ENCODE measurements around the gene ANKRD37.

Gene ANKRD37

DNA sequence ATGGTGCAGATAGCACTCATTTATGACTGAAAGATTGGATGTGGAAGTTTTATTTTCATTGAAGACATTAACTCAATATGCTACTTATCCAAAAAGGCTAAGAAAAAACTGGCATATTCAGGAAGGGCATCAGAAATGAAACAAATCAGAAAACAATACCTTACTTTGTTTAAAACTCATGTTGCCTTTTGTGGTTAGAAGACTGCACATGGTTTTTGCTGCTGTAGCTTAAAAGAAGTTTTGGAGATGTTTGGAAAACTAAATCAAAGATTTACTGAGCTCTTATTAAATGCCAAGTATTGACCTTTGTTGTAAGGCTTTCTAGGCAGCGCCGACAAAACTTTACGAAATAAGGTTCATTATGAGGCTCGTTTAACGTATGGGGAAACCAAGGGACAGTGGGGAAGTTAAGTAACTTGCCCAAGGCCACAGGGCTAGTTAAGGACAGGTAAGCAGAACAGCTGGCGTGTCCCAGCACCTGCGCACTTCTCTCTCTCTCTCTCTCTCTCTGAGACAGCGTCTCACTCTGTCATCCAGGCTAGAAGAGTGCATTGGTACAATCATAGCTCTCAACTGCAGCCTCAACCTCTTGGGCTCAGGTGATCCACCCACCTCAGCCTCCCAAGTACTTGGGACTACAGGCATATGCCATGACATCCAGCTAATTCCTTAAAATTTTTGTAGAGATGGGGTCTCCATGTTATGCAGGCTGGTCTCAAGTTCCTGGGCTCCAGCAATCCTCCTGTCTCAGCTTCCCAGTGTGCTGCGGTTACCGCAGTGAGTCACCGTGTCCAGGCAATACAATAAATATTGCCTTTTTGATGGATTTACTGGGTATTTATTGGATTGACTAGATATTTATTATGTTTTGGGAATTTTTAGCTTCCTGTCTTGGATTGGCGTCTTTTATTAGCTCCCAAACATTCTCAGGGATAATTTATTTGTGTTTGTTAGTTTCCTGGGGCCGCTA lies 17.0 kb upstream of the ANKRD37 start:
- Histone ChIP-seq H3K9me3 (ENCODE audit: insufficient read depth, low read length, severe bottlenecking) (no peaks in the 10 kb centered on the region), H3K36me3 (ENCODE audit: insufficient read depth, low read length) (no peaks in the 10 kb centered on the region), H3K27me3 (ENCODE audit: insufficient read depth, low read length, poor library complexity) (peaks cover 3% of the 10 kb centered on the region), H4K20me1 (ENCODE audit: insufficient read depth, low read length) (no peaks in the 10 kb centered on the region), H3K4me3 (ENCODE audit: low read depth in 1 of 2, low read length in 2 of 2) (no peak overlapping the region), H2AFZ (ENCODE audit: low read depth, low read length) (no peak overlapping the region), H3K9ac (ENCODE audit: low read depth, low read length) (no peak overlapping the region), H3K4me1 (ENCODE audit: insufficient read depth, low read length) (no peaks in the 10 kb centered on the region), H3K4me2 (ENCODE audit: insufficient read depth, low read length) (no peak overlapping the region), H3K79me2 (ENCODE audit: insufficient read depth, low read length) (no peaks in the 10 kb centered on the region), H3K27ac (ENCODE audit: low read length) (no peak overlapping the region)
- ATAC-seq (ENCODE audit: insufficient read depth, low read depth), result no peak
- TF ChIP-seq, protein P1, sequence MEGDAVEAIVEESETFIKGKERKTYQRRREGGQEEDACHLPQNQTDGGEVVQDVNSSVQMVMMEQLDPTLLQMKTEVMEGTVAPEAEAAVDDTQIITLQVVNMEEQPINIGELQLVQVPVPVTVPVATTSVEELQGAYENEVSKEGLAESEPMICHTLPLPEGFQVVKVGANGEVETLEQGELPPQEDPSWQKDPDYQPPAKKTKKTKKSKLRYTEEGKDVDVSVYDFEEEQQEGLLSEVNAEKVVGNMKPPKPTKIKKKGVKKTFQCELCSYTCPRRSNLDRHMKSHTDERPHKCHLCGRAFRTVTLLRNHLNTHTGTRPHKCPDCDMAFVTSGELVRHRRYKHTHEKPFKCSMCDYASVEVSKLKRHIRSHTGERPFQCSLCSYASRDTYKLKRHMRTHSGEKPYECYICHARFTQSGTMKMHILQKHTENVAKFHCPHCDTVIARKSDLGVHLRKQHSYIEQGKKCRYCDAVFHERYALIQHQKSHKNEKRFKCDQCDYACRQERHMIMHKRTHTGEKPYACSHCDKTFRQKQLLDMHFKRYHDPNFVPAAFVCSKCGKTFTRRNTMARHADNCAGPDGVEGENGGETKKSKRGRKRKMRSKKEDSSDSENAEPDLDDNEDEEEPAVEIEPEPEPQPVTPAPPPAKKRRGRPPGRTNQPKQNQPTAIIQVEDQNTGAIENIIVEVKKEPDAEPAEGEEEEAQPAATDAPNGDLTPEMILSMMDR (IDR thresholded peaks at IDR 0.05; ENCODE audit: borderline replicate concordance, extremely low read depth, low read length, poor library complexity, severe bottlenecking), result no peak
- TF ChIP-seq EZH2 (IDR thresholded peaks at IDR 0.05; ENCODE audit: borderline replicate concordance, low read depth, low read length, severe bottlenecking), result no peak
- no peak for DNase-seq

DNA sequence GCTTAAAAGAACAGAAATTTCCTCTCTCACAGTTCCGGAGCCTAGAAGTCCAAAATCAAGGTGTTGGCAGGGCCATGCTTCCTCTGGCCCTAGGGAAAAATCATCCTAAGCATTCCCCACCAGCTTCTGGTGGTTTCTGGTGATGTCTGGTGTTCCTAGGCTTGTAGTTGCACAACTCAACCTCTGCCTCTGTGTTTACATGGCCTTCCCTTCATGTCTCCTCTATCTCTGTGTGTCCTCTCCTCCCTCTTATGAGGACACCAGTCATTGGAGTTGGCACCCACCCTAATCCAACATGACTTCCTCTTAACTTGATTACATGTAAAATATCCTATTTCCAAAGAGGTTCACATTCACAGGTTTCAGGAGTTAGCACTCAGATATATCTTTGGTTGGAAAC lies 16.3 kb upstream of the ANKRD37 start:
- TF ChIP-seq, protein P1 (IDR thresholded peaks at IDR 0.05; ENCODE audit: borderline replicate concordance, extremely low read depth, low read length, poor library complexity, severe bottlenecking), result no peak
- TF ChIP-seq EZH2 (IDR thresholded peaks at IDR 0.05; ENCODE audit: borderline replicate concordance, low read depth, low read length, severe bottlenecking), result no peak
- H3K9me3 ChIP-seq (ENCODE audit: insufficient read depth, low read length, severe bottlenecking), result no peaks in the 10 kb centered on the region
- no peaks in the 10 kb centered on the region for H3K79me2 ChIP-seq (ENCODE audit: insufficient read depth, low read length)
- H3K27me3 ChIP-seq (ENCODE audit: insufficient read depth, low read length, poor library complexity), result peaks cover 3% of the 10 kb centered on the region
- no peak for ATAC-seq (ENCODE audit: insufficient read depth, low read depth)
- H4K20me1 ChIP-seq (ENCODE audit: insufficient read depth, low read length), result no peaks in the 10 kb centered on the region
- no peak overlapping the region for H3K4me3 ChIP-seq (ENCODE audit: low read depth in 1 of 2, low read length in 2 of 2)
- H2AFZ ChIP-seq (ENCODE audit: low read depth, low read length), result no peak overlapping the region
- no peaks in the 10 kb centered on the region for H3K36me3 ChIP-seq (ENCODE audit: insufficient read depth, low read length)
- no peak overlapping the region for H3K4me2 ChIP-seq (ENCODE audit: insufficient read depth, low read length)
- no peak overlapping the region for H3K27ac ChIP-seq (ENCODE audit: low read length)
- no peaks in the 10 kb centered on the region for H3K4me1 ChIP-seq (ENCODE audit: insufficient read depth, low read length)
- DNase-seq, result no peak
- H3K9ac ChIP-seq (ENCODE audit: low read depth, low read length), result no peak overlapping the region

DNA sequence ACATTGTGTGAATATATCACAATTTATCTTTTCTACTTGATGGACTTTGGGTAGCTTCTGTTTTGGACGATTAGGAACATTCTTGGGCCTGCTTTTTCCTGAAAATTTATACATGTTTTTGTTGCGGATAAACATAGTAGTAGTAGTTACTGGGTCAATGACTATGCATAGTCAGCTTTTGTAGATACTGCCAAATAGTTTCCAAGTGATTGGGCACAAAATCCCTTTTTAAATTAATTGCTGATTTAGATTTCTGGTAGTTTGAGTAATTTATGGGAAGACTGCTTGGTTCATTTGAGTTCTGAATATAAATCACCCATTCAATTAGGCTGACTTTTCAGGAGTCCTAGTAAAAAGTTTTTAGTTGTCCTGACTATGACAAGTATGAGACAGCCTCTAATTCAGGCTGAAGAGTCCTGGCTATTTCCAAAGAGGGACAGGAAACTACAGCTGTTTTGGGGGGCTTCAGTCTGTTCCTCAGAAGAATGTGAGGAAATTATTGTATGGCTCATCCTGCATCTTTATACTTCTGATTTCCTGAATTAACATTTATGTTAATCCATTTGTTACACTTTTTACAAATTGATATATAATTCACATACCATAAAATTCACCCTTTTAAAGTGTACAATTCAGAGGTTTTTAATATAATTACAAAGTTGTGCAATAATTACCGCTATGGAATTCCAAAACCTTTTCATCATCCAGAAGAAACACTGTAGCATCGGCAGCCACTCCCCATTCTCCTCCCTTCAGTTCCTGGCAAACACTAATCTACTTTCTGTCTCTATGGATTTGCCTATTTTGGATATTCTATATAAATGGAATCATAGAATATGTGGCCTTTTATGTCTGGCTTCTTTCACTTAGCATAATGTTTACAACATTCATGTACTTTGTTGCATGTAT lies 15.1 kb upstream of the ANKRD37 start:
- H2AFZ ChIP-seq (ENCODE audit: low read depth, low read length), result no peak overlapping the region
- H3K4me3 ChIP-seq (ENCODE audit: low read depth in 1 of 2, low read length in 2 of 2), result no peak overlapping the region
- H3K9me3 ChIP-seq (ENCODE audit: insufficient read depth, low read length, severe bottlenecking), result no peaks in the 10 kb centered on the region
- peaks cover 3% of the 10 kb centered on the region for H3K27me3 ChIP-seq (ENCODE audit: insufficient read depth, low read length, poor library complexity)
- H3K27ac ChIP-seq (ENCODE audit: low read length), result no peak overlapping the region
- ATAC-seq (ENCODE audit: insufficient read depth, low read depth), result no peak
- H3K4me2 ChIP-seq (ENCODE audit: insufficient read depth, low read length), result no peak overlapping the region
- no peaks in the 10 kb centered on the region for H3K4me1 ChIP-seq (ENCODE audit: insufficient read depth, low read length)
- no peak for DNase-seq
- H3K9ac ChIP-seq (ENCODE audit: low read depth, low read length), result no peak overlapping the region
- no peaks in the 10 kb centered on the region for H3K36me3 ChIP-seq (ENCODE audit: insufficient read depth, low read length)
- TF ChIP-seq, protein P1 (IDR thresholded peaks at IDR 0.05; ENCODE audit: borderline replicate concordance, extremely low read depth, low read length, poor library complexity, severe bottlenecking), result no peak
- TF ChIP-seq EZH2 (IDR thresholded peaks at IDR 0.05; ENCODE audit: borderline replicate concordance, low read depth, low read length, severe bottlenecking), result no peak
- no peaks in the 10 kb centered on the region for H3K79me2 ChIP-seq (ENCODE audit: insufficient read depth, low read length)
- no peaks in the 10 kb centered on the region for H4K20me1 ChIP-seq (ENCODE audit: insufficient read depth, low read length)

Data from DND-41 (cell line).